GM18951 (cell line): ENCODE measurements around the gene NELFB.

Experiments
- POLR2A ChIP-seq: IDR thresholded peaks from 4 replicates; pipeline ENCODE4 v1.6.1; 2011; ENCODE audit warnings: mild to moderate bottlenecking; ENCODE audit not compliant: insufficient read length, insufficient read depth; ENCODE audit errors: extremely low read depth
- in situ Hi-C: fragments of 300-500 bp; cut with MboI; formaldehyde crosslinking; loops from one replicate; pipeline ENCODE4 v1.12.0; 2022; ENCODE audit warnings: low sequenced_read_pairs, mixed read lengths, inconsistent platforms; ENCODE audit not compliant: unreplicated experiment

Gene NELFB

DNA sequence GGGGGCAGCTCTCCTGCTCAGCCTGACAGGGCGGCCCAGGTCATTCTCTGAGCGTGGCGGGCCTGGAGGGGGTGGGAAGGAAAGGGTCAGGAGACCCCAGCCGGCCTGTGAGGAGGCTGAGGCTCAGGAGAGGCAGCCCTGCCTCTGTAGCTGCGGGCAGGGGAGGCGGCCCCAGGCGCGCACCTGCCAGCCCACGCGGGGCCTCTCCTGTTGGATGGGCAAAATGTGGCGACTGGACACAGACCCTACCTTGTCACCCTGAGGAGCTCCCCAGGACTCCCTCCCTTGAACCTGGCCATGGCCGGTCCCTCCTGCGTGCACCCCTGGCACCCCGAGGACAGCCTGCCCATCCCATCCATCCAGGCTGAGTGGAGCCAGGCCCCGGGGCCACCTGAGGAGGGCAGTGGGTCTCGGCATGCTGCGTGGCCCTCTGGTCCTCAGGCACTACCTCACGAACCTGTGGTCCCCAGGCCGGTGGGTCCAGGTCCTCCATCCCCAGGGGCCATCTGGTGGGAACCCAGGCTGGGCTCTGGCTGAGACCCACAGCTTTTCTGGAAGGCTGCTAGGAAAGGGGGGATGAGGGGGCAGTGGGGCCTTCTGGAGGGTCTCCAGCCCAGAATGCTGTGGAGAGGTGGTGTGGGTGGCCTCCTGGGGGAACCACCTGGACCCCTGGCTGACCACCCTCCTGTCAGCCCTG is 62.0 kb downstream of the NELFB start:
- no peak for TF ChIP-seq POLR2A
- in situ Hi-C loops: no loop called here

DNA sequence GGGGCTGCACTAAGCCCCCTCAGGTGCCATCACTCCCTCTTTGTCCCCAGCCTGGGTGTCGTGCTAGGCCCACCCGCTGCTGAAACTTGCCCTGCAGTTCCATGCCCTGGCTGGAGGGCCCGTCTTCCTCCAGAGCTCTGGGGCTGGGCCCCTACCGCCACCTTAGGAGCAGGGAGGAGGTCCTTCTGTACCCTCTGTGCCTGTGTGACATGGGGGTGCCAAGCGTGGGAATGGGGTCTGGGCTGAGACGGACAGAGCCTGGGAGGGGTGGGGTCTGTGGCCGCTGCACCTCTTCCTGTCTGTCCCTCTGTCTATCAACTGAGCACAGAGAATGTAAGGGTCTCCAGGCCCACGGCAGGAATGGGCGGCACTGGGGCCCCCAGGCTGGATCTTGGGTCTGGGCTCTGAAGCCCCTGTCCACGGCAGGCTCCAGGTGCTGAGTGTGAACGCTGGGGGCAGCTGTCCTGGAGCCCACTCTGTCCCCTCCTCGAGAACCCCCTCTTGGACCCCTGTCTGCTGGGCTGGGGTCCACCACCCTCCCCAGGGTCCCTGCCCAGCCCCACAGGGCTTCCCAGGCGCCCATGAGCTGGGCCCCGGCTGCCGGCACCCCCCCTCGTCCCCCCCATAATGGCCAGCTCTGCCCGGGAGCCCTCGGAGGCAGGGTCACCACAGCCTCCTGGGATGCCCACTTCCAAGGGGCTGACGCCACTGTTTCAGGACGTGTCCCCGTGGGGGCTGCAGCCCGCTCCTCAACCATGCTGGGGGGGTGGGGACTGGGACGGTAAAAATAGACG is 62.8 kb downstream of the NELFB start:
- TF ChIP-seq POLR2A: no peak
- in situ Hi-C loops: no loop called here

DNA sequence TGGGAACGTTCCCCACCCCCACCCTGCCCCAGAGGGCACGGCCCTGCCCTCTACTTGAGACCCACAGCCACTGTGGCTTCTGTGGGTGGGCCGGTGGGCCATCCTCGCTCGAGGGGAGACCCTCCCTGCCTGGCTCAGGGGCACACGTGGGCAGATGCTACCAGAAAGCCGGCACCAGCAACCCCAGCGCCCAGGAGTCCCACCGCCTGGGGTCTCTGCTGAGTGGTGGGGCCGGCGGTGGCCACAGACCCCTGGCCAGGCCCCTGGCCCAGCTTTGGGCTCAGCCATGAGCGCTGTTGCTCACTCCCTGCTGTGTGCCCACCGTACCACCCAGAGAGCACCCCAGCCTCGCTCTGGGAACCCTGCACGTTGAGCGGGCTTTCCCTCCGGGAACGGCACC is 63.5 kb downstream of the NELFB start:
- TF ChIP-seq POLR2A: no peak
- in situ Hi-C loops: no loop called here

DNA sequence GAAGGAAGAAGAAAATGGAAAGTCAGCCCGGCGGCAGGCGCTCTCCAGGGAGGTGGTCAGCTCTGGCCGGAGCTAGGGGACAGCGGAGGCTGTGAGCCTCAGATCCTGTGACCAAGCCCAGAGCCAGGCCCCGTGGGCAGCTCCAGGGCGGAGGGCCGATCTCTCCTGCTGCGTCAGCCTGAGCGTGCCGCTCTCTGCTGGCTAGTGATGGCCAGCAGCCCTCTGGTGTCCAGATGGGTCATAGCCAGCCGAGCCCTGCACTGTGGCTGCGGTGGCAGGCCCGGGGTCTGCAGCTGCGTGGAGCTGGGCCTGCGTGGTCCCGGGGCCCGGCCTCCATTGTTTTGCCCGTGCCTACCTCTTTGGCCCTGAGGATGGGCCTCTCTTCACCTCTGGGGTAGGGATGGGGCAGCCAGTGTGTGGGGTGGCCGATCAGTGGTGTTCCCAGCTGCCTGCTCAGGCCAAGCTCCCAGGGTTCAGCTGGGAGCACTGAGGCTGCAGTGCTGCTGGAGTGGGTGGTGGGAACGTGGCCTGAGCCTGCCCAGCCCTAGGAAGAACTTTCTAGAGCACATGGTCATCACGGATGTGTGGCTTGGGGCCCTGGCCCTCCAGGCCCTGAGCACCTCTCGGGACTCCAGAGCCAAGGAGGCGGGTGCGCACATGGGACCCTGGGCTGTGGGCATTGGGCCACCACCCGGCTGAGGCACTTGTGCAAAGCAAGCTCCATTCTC is 64.0 kb downstream of the NELFB start:
- in situ Hi-C loops: no loop called here
- TF ChIP-seq POLR2A: no peak

DNA sequence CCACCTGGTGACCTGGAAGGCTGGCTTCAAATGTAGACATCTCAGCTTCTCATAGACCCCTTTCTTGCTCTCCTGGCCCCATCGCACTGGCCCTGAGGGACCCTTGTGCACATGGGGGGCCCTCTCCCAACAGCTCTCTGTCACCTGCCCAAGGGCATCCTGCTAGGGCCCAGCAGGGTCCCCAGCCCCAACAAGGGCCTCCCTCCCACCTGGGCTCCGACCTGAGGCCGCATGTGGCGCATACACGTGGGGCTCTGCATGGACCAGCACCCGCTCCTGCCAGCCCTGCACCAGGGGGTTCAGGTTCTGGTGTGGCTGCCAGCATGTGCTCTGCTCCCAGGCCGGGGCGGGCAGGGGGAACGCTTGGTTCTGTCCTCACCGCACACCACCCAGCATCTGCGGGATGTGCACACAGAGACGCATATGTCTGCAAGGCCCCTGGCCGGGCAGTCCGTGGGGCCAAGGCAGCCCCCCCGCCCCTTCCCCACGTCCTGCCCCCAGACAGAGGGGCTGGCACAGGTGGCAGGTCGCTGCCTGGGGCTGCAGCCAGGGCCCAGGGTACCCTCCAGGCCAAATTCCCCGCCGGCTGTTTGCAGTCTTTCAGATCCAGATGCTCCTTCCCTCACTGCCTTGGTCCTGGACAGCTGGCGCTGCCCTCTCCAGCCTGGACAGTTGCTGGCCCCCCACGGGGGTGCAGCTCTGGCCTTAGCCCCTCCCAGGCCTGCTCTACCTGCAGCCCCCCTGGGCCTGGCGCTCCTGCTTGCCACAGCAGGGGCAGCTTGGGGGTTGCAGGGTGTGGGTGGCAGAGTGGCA is 64.8 kb downstream of the NELFB start:
- no peak for TF ChIP-seq POLR2A
- in situ Hi-C loops: no loop called here

DNA sequence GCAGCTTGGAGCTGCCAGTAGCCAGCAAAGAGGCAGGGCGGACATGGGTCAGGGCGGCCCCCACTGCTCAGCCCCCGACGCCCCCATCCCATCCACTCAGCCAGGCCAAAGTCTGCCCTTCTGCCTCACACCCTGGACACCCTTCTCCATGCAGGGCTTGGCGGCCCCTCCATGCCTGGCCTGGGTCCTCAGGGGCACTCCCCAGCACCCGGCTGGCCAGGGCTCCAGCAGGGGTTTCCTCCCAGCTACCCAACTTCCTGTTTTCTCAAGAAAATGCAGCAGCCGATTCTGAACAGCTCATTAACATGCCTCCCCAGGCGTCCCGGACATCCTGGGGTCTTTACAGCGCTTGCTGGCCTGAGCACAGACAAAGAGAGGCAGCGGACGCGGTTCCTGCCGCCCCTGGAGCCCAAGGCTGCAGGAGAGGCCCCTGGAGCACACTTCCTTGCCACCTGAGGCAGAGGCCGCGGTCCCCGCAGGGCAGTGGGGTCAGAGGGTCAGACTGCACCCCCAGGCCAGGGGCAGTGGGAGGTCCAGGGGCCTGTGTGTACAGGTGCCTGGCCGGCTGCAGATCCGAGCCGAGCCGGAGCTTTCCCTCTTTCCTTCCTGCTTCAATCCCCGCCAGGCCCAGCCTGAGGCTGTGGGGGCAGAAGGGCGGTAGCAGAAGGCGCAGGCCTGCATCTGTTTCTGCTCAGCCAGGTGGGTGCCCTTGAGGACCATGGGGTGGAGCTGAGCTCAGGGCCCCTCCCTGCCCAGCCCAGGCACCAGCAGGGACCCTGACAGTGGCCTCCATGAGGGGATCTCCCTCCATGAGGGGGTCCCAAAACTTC is 65.6 kb downstream of the NELFB start:
- in situ Hi-C loops: no loop called here
- TF ChIP-seq POLR2A: no peak

DNA sequence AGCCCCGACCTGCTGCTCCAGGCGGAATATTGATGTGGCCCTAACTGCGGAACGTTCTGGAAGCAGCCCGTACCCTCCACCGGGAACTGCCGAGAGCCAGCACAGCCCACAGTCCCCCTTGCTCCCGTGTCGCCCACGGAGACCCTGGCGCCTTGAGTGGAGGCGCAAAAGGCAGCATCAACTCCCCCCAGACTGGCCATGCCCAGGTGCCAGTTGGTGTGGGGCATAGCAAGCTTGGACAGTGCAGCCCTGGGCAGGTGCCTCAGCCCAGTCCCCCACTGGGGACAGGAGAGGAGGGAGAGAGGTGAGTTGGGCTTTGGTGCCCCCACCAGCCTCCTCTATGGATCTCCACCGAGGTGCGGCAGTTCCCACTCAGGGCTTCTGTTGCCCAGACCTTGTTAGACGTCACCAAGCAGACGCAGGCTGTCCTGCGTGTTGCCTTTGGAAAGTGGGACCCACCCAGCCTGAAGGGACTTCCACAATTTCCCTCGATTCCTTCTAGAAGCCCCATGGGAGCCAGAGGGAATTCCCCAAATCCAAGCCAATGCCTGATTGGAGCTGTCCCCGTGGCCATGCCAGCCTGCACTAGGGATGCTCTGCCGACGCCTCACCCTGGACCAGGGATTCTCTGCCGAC is 66.7 kb downstream of the NELFB start:
- no peak for TF ChIP-seq POLR2A
- in situ Hi-C loops: no loop called here
